ENCODE results near the gene KLK14. TPM values are rescaled to one million over a fixed set of nuclear protein-coding genes. Genes with fewer than 3 reads are reported as not detected.

The KLK14 gene
- total RNA-seq, 1 donor from 2014 or later: 0.93 TPM

DNA sequence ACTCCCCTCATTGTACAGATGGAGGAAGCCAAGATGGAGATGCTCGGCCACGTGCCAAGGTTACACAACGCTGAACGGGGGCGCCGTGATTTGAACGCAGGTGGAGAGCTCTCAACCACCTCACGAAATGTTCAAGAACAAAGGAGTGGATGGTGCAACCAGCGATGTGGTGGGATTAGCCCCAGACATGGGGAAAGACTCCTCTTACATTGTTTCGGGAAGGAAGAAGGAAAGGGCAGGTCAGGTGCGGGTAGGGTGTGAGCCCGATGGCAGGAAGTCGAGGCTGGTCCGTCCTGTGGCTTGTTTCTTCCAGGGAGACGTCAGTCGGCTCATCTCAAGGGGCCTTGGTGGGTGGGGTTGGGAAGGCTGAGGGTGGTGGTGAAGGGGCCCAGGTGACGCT is 7.1 kb upstream of the KLK14 start:
- intact Hi-C loops (cut with micrococcal nuclease): no loop called here

DNA sequence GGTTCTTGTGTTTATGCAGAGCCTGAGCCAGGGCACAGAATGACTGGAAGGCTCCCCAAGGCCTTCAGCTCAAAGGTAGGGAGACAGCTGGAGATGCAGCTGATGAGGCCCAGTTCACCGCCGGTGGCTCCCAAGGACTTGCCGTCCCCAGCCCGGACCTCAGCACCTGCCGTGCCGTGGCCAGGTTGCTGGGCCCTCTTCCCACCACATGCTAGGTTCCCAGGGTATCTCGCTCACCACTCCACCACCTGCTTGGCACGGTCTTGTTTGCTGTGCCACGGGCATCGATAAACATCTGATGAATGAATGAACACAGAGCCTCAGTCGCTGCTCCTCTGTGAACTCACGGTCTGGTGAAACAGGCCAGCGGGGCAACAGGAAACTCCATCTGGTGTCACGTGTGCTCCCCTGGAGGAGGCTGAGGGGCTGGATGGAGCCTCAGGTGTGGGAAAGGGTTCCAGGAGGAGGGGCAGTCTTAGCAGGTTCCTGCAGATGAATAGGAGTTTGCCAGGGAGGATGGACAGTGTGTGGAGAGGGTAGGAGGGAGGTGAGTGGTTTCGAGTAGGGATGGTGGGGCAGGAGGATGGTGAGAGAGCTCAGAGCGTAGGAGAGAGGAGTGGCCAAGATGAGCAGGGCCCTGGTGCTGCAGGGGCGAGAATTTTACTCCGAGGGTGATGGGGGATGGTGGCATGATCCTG is 3.6 kb upstream of the KLK14 start:
- intact Hi-C loops (cut with micrococcal nuclease): no loop called here

- intact Hi-C loops (cut with micrococcal nuclease): no loop called here
Observed at GRCh38 chr19:51084505-51084904, 1.8 kb upstream of the KLK14 start.

DNA sequence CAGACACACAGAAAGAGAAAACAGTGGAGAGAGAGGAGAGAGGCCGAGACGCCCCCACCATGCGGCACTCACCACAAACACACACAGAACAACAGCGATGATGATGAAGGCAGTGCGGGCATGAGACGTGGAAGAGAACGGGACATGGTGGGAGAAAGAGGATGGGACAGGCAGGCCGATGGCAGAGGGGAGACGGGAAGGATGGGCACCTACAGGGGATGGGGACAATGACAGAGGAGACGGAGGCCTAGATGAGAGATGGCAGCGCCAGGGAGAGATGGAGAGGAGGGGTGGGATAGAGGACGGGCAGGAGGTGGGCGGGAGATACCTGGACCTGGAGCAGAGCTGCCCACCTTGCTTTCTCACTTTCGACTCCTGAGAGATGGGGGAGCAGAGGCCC is 1.1 kb upstream of the KLK14 start:
- intact Hi-C loops (cut with micrococcal nuclease): no loop called here

GRCh38 chr19:51083181-51083580 is 494 bp upstream of the KLK14 start:
- intact Hi-C loops (cut with micrococcal nuclease): no loop called here

- intact Hi-C loops (cut with micrococcal nuclease): no loop called here
Observed at GRCh38 chr19:51081476-51081875, 1.2 kb downstream of the KLK14 start.

DNA sequence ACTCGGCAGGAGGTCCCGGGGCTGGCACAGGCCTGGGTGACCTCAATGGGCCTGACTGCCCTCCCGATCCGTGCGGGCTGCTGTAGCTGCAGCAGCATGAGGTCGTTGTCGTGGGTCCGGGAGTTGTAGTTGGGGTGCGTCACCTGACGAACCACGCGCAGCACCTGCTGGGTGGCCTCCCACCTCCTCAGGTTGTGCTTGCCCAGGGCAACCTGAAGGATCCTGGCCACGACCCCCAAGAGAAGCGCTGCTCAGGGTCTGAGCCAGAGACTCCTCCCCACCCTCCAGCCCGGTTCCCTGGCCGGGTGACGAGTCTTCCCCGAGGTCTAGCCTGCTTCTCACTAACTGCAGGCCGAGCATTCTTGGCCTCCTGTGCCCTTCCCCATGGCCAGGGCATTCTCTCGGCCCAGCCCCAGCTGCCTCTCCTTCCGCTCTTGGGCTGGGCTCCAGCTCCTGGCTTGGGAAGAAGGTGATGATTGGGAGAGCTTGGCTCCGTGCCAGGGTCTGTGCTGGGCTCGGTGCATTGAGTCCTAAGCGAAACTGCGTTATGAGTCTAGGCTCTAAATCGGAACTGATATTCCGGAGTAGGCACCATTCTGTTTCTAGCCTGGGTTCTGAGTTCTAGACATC is 3.1 kb downstream of the KLK14 start:
- intact Hi-C loops (cut with micrococcal nuclease): no loop called here

DNA sequence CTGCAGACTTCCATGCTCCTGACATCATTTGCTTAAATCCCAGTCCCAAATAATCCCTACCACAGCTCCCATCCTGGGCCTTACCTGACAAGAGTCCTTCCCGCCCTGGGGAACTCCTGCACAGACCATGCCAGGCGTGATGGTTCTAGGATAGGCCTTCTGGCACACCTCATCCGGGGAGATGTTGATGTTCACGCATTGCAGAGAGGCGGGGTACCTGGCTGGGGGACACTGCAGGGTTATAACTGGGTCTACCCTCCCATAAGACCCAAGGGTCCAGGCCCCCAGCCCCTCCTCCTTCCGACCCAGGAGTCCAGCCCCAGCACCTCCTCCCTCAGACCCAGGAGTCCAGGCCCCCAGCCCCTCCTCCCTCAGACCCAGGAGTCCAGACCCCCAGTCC is 4.0 kb downstream of the KLK14 start:
- intact Hi-C loops (cut with micrococcal nuclease): no loop called here

GRCh38 chr19:51078104-51078503 is 4.6 kb downstream of the KLK14 start:
- intact Hi-C loops (cut with micrococcal nuclease): no loop called here

GRCh38 chr19:51076631-51077213 is 6.0 kb downstream of the KLK14 start:
- intact Hi-C loops (cut with micrococcal nuclease): no loop called here

- intact Hi-C loops (cut with micrococcal nuclease): no loop called here
Observed at GRCh38 chr19:51075998-51076397, 6.7 kb downstream of the KLK14 start.

GRCh38 chr19:51071095-51071405 is 11.6 kb downstream of the KLK14 start:
- intact Hi-C loops (cut with micrococcal nuclease): no loop called here

DNA sequence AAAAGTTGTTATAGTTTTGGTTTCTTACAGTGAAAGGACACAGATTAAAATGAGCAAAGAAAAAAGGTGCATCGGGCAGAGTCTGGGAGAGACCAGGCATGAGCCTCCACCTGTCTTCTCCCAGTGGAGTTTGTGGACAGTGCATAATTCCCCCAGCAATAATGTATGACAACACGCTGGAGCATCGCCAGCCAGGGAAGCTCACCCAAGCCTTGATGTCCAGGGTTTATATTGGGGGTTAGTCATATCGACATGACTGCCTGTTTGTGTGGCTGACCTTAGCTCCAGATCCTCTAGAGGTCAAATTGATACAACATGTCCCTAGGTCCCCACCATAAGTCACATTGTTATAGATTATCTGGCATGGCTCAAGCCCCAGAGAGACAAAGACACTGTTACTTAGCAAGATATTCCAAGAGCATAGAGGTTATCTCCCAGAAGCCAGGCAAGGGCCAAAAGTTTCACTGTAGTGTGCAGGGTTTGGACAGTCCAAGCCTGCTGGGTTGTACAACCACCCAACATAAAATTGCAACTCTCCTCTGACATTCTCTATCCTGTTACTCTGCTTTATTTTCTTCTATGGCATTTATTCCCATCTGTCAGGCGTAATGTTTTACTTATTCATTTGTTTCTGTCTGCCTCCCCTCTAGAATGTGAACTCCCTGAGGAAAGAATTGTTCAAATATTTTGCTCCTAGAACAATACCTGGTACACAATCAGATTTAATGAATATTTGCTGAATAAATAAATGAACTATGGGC is 12.2 kb downstream of the KLK14 start:
- intact Hi-C loops (cut with micrococcal nuclease): no loop called here

GRCh38 chr19:51066393-51067186 is 16.1 kb downstream of the KLK14 start:
- intact Hi-C loops (cut with micrococcal nuclease): no loop called here

DNA sequence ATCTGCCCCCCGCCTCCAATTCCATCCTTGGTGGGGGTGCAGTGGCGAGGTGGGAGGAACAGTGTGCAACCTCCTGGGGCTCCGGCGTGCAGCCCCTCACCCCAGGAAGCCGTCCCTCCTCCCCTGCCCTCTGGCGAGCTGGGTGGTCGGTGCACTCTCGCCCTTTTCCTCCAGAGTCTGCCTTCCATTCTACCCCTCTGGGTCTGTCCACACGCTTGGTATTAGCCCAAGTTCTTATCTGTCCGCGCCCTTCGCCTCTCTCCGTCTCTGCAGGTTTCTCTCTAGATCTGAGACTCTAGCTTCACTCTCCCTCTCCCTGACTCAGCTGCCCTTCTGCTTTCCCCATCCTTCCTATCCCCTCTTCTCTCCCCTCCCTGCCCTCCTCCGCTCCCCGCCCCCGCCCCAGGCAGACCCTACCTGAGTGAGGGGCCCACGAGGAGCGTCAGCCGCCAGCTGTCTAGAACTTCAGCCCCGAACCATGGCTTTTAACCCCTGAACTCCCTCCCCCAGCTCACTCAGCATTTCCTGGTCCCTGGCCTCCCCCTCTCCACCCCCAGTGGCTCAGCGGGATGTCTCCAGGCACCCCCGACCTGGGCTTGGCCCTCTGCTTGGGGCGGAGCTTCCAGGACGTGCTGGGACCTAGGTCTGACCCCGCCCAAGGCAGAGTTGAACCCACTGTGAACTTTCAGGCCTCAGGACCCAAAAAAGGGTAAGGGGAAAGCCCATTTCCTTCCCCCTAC is 17.3 kb downstream of the KLK14 start:
- intact Hi-C loops (cut with micrococcal nuclease): no loop called here

GRCh38 chr19:51064534-51065220 is 18.0 kb downstream of the KLK14 start, which contains the start of gene KLK13:
TSS of gene KLK13 (minus strand) at chr19:51065092. CDS start at chr19:51065067, 25 bp downstream.
- intact Hi-C loops (cut with micrococcal nuclease): no loop called here

DNA sequence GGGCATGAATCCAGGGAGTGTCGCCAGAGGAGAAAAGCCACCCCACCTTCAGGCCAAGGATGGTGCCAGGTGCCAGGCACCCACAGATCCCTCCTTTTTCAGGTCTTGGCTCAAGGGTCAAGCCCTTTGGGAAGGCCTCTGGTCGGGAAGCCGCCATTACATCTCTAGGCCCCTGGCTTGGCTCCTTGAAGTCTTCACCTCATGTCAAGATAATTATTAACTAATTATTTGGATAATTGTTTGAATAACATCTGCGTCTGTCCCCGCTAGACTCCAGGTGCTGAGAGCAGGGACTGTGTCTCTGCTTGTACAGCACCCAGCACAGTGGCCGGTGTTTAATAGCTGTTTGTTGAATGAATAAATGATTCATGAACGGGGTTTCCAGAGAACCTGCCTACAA is 19.0 kb downstream of the KLK14 start:
- intact Hi-C loops (cut with micrococcal nuclease): no loop called here

DNA sequence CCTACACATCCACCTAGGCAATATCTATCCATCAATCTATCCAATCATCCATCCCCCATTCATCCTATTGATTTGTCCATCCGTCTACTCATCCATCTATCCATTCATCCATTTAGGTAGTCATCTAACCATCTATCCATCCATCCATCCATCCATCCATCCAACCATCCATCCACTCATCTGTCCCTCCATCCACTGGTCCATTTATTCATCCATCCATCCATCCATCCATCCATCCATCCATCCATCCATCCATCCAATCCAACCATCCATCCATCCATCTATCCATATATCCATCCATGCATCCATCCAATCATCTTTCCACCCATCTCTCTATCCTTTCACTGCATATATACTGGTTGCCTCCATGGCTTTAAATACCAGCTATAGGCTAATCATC is 21.7 kb downstream of the KLK14 start:
- intact Hi-C loops (cut with micrococcal nuclease): no loop called here

GRCh38 chr19:51060336-51060735 is 22.4 kb downstream of the KLK14 start:
- intact Hi-C loops (cut with micrococcal nuclease): no loop called here

GRCh38 chr19:51059715-51060114 is 23.0 kb downstream of the KLK14 start:
- intact Hi-C loops (cut with micrococcal nuclease): no loop called here

Data from T-helper 1 cell treated with Interleukin-12 subunit alpha and Interleukin-12 subunit beta and Interleukin-4 antibody, amounts not matched to agents 30 ng/mL and 1 ng/mL, for 36 hours (primary cell).